ENCODE data around the gene IER3.
A peak's percentile ranks its signal among the peaks of the same experiment; 100 is the strongest.
"Not testable (repeated sequence)": the region's sequence is repeated elsewhere in the genome, so short reads cannot be mapped to it uniquely, and the experiment has no call there.

Gene IER3

GRCh38 chr6:30768634-30769087 lies 24.3 kb upstream of the IER3 start:
- no peak for DNase-seq

- DNase-seq: no peak
Observed at GRCh38 chr6:30767944-30768301, 23.6 kb upstream of the IER3 start.

- no peak for DNase-seq
Observed at GRCh38 chr6:30767158-30767943, 23.0 kb upstream of the IER3 start.

- DNase-seq: no peak
Observed at GRCh38 chr6:30766461-30767157, 22.3 kb upstream of the IER3 start.

DNA sequence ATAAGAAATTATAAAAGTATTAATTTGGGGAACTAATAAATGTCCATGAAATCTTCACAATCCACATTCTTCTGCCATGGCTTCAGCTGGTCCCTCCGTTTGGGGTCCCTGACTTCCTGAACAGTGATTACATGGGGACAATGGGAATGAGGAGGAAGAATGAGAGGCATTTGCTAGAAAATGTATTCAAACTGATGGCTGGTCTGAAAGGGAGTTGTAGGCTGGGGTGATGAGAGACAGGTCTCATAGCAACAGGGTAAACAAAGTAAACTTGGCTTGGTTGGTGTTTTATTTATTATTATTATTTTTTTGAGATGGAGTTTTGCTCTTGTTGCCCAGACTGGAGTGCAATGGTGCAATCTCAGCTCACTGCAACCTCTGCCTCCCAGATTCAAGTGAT lies 21.1 kb upstream of the IER3 start:
- not testable (repeated sequence) for DNase-seq

GRCh38 chr6:30764490-30765043 lies 20.2 kb upstream of the IER3 start:
- not testable (repeated sequence) for DNase-seq

- no peak for DNase-seq
Observed at GRCh38 chr6:30763618-30764489, 19.5 kb upstream of the IER3 start.

DNA sequence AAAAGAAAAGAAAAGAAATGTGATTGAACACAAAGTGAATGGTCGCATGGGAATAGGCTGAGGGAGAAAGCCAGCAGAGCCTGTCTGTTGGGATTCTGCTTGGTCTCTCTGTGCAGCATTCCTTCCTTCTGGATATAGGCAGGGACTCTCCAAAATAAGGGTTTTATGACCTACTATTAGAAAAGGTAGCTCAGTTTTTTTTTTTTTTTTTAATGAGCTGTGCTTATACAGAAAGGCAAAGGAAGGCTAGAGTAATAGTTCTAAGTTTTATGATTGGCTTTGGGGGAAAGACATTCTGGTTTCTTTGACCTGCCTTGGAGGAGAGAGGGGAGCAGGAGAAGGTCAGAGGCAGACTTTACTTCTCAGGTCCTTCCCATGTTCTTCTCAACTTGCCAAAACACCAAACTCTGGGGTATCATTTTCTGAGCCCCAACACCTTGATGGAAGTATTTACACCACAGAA lies 18.8 kb upstream of the IER3 start:
- DNase-seq: no peak

DNA sequence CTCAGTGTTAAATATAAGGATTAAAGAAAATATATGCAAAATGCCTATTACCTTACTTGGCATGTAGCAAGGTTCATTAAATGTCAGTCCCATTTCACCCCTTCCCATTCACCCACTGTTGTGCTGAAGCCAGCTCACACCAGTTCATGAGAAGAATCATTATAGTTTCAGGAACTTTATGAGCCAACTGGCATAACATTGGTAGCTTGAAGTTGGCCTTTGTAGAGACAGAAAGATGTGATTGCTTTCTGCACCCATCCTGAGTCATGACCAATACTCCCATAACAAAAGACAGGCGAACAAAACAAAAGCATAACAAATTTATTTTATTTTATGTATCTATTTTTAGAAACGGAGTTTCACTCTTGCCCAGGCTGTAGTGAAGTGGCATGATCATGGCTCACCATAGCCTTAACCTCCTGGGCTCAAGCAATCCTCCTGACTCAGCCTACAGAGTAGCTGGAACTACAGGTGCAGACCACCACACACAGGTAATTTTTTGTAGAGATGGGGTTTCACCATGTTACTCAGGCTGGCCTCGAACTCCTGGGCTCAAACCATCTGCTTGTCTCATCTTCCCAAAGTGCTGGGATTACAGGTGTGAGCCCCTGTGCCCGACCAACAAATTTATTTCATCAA lies 17.6 kb upstream of the IER3 start:
- no peak for DNase-seq

- no peak for DNase-seq
Observed at GRCh38 chr6:30760549-30760948, 16.2 kb upstream of the IER3 start.

- no peak for DNase-seq
Observed at GRCh38 chr6:30759575-30760239, 15.4 kb upstream of the IER3 start.

DNA sequence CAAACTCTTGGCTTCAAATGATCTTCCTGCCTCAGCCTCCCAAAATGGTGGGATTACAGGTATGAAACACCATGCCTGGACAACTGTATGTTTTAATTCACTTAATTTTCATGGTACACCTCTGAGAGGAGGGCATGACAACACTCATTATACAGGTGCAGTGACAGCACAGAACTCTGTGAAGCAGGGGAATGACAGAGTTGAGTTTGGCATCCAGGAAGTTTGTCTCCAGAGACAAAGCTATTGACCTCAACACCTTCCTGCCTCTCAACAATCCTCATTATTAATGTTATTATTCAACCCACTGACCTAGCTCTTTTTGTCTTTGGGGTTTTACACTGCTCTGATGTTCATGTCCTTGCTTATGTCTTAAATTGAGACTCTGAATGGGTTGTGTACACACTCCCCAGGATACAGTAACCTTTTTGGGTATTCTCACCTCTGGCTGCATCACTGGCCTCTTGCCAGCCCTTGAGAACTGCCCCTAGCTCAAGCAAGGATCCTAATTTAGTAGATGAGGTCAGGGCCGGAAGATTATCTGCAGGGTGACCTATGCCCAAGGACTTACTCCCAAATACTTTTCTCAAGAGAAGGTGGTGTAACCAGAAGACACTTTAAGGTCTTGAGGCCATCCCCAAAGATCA lies 13.0 kb upstream of the IER3 start:
- peak in 1 of 3 donors; percentile 39 for DNase-seq

GRCh38 chr6:30756405-30757003 lies 12.2 kb upstream of the IER3 start:
- not testable (repeated sequence) for DNase-seq

DNA sequence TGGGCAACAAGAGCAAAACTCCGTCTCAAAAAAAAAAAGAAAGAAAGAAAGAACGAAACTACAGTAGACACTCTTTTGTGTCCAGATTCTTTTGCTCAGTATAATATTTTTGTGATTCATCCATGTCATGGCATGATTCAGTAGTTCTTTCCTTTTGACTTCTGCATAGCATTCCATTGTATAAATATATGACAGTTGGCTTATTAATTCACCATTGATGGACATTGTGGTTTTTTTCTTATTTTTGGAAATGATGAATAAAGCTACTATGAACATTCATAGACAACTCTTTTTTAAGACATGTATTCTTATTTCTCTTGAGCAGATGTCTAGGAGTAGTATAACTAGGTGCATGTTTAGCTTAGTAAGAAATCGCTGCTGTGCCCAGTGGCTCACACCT lies 10.3 kb upstream of the IER3 start:
- DNase-seq: peak in 1 of 3 donors; percentile 59

DNA sequence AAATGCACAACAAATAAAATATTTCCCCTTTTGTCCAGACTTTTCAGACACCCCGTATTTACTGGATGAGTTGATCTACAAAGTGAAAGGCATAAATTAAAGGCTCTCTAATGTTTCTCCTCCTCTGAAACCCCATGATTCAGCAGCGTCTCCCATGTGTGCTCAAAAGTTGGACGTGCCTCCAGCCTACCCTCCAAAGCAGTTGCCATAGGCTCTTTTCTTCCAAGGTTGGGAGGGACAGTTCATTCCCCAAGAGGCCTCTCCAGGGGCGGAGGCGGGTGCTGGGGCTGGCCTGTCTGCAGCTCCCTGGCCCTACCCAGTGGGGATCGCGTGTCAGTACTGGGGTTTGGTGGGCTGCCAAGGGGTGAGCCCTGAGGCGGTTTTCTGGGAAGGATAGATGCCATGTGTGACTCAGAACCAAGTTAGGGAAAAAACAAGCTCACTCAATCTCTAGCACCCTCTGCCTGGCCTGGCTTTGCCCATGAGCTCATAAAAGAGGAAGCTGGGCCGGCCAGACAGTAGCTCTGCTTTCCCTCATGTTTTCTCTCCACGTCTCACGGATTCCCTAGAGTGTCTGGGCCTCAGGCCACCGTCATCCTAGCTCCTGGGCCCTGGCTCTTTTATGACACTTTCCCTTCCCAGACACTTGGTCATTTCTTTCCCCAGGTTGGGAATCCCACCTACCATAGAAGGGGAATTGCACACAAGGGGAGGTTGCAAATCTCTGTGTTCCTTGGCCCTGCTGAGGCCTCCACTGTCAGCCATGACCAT lies 8.0 kb upstream of the IER3 start:
- peak; percentile 97 to 100 (median 97) for DNase-seq

DNA sequence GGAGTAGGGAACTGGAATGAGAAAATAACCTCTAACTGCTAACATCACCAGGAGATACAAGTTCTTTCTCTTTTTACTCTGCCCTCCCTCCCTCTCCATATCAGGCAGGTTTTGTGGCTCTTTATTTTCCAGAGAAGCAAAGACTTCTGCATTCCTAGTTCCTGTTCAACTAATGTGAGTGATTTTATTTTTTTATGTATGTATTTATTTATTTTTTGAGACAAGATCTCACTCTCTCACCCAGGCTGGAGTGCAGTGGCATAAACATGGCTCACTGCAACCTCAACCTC lies 6.0 kb upstream of the IER3 start:
- DNase-seq: no peak

DNA sequence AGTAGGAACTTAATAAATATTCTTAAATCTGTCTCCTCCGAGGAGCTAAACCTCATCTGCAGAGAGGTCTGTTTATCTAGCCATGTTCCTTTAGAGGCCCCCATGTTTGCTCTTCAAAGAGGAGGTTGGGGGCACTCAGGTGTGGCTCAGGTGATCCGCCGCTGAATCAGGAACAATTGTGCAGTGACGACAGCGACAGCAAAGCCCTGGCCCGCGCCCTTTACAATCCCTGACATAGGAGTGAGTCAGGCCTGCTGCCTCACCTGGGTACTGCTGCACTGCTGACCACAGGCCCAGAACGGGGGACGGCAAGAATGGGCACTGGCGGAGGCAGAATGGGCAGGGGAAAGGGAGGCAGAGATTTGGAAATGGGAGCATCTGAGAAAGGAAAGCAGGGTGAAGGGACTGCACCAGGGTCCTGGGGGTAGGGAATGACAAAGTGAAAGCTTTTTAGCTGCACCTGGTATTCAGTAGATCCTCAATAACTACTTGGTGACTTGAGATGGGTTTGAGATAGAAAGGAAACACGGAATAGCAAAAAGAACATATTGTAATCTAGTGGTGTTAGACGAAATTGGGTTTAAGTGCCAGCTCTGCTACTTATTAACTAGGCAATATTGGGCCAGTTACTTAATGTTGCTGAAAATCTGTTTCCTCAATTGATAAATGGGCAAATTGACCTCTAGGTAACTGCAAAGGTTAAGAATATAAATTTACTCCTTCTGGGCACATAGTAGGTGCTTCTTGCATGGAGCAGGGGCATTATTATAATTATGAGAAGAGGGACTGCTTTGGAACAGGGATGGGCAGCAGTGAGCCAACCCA lies 5.4 kb upstream of the IER3 start:
- no peak for DNase-seq

GRCh38 chr6:30748851-30749540 lies 4.6 kb upstream of the IER3 start:
- no peak for DNase-seq

Data from suppressor macrophage treated with lipopolysaccharide for 1 hour (primary cell).